ENCODE measurements around the gene LIN7B. TPM values are rescaled to one million over a fixed set of nuclear protein-coding genes. Genes with fewer than 3 reads are reported as not detected.

LIN7B gene
- total RNA-seq, 1 donor from 2014 or later: 9.8 TPM

DNA sequence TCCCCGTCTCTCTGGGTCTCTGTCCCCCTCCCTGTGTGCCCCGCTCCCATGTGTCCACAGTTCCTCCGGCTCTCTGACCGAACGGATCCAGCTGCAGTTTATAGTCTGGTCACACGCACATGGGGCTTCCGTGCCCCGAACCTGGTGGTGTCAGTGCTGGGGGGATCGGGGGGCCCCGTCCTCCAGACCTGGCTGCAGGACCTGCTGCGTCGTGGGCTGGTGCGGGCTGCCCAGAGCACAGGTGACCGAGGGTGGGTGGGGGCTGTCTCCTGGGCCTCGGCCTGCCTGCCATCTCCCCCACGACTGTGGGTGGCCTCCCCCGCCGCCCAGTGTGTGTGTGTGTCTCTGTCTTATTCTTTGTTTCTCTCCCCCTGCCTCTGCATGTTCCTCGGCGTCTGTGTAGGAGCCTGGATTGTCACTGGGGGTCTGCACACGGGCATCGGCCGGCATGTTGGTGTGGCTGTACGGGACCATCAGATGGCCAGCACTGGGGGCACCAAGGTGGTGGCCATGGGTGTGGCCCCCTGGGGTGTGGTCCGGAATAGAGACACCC lies 53.8 kb downstream of the LIN7B start:
- Mint-ChIP-seq H3K4me1 (no peaks in the 10 kb centered on the region), H3K4me3 (no peak overlapping the region), H3K27ac (no peak overlapping the region), H3K9me3 (no peaks in the 10 kb centered on the region), H3K27me3 (ENCODE audit: low read depth) (no peaks in the 10 kb centered on the region), H3K36me3 (peaks cover 14% of the 10 kb centered on the region)
- TF ChIP-seq, protein P1, sequence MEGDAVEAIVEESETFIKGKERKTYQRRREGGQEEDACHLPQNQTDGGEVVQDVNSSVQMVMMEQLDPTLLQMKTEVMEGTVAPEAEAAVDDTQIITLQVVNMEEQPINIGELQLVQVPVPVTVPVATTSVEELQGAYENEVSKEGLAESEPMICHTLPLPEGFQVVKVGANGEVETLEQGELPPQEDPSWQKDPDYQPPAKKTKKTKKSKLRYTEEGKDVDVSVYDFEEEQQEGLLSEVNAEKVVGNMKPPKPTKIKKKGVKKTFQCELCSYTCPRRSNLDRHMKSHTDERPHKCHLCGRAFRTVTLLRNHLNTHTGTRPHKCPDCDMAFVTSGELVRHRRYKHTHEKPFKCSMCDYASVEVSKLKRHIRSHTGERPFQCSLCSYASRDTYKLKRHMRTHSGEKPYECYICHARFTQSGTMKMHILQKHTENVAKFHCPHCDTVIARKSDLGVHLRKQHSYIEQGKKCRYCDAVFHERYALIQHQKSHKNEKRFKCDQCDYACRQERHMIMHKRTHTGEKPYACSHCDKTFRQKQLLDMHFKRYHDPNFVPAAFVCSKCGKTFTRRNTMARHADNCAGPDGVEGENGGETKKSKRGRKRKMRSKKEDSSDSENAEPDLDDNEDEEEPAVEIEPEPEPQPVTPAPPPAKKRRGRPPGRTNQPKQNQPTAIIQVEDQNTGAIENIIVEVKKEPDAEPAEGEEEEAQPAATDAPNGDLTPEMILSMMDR (IDR thresholded peaks at IDR 0.05; ENCODE audit: unreplicated experiment): no peak
- no peak for DNase-seq (ENCODE audit: low spot score in 2 of 2, unreplicated experiment in 2 of 2)

Other genes starting within 250 kb of the LIN7B start
- gene PLEKHA4, start 245.8 kb upstream of the LIN7B start, total RNA-seq: 25.7 to 28.6 TPM (median 26.9 TPM) in 3 replicates
- 158 to 170 TPM (median 158 TPM) in 3 replicates for gene PPP1R15A, start 241.9 kb upstream of the LIN7B start, total RNA-seq
- 0.38 to 1.4 TPM (median 0.84 TPM) in 3 replicates for gene TULP2, start 215.6 kb upstream of the LIN7B start, total RNA-seq
- 152 to 159 TPM (median 159 TPM) in 3 replicates for gene NUCB1, start 214.1 kb upstream of the LIN7B start, total RNA-seq
- gene DHDH, start 180.7 kb upstream of the LIN7B start, total RNA-seq: 2.3 to 3.5 TPM (median 3.2 TPM) in 3 replicates
- 119 to 129 TPM (median 119 TPM) in 3 replicates for gene BAX, start 159.5 kb upstream of the LIN7B start, total RNA-seq
- 1,022 to 1,078 TPM (median 1,064 TPM) in 3 replicates for gene FTL, start 149.1 kb upstream of the LIN7B start, total RNA-seq
- gene GYS1, start 121.1 kb upstream of the LIN7B start, total RNA-seq: 53.6 to 60.5 TPM (median 58.8 TPM) in 3 replicates
- 62.2 to 67.5 TPM (median 64.2 TPM) in 3 replicates for gene RUVBL2, start 120.5 kb upstream of the LIN7B start, total RNA-seq
- gene LHB, start 97.3 kb upstream of the LIN7B start, total RNA-seq: not detected in 3 replicates
- not detected in 3 replicates for gene CGB3, start 90.0 kb upstream of the LIN7B start, total RNA-seq
- gene CGB2, start 82.5 kb upstream of the LIN7B start, total RNA-seq: 0.71 to 4.7 TPM (median 1.2 TPM) in 3 replicates
- 2.2 TPM in 1 of 3 replicates, not detected in the others for gene CGB1, start 77.5 kb upstream of the LIN7B start, total RNA-seq
- 3.7 to 5.7 TPM (median 5.7 TPM) in 3 replicates for gene CGB5, start 70.5 kb upstream of the LIN7B start, total RNA-seq
- gene CGB8, start 65.3 kb upstream of the LIN7B start, total RNA-seq: 0.29 to 0.31 TPM in 2 of 3 replicates, not detected in the other
- 23.1 to 26.5 TPM (median 25.5 TPM) in 3 replicates for gene CGB7, start 56.6 kb upstream of the LIN7B start, total RNA-seq
- 48.5 to 50.8 TPM (median 49.6 TPM) in 3 replicates for gene NTF4, start 49.6 kb upstream of the LIN7B start, total RNA-seq
- gene KCNA7, start 41.7 kb upstream of the LIN7B start, total RNA-seq: 0.07 TPM in 1 of 3 replicates, not detected in the others
- gene SNRNP70, start 28.9 kb upstream of the LIN7B start, total RNA-seq: 393 to 413 TPM (median 403 TPM) in 3 replicates
- gene C19orf73, start 4.8 kb downstream of the LIN7B start, total RNA-seq: 0.94 to 1.6 TPM (median 0.97 TPM) in 3 replicates
- gene PPFIA3, start 5.2 kb downstream of the LIN7B start, total RNA-seq: 9.9 to 11.9 TPM (median 11.6 TPM) in 3 replicates
- gene HRC, start 41.0 kb downstream of the LIN7B start, total RNA-seq: 13.6 to 17.6 TPM (median 14.7 TPM) in 3 replicates
- gene TRPM4, start 43.4 kb downstream of the LIN7B start, total RNA-seq: 45.9 to 58.5 TPM (median 53.5 TPM) in 3 replicates
- gene SLC6A16, start 210.8 kb downstream of the LIN7B start, total RNA-seq: 5.6 to 6.1 TPM (median 5.8 TPM) in 3 replicates
- not detected in 3 replicates for gene CD37, start 221.0 kb downstream of the LIN7B start, total RNA-seq
- gene TEAD2, start 248.0 kb downstream of the LIN7B start, total RNA-seq: 168 to 170 TPM (median 169 TPM) in 3 replicates
- 8.6 to 9.9 TPM (median 8.7 TPM) in 3 replicates for gene DKKL1, start 249.5 kb downstream of the LIN7B start, total RNA-seq

Data from mesothelial cell of epicardium (in vitro differentiated cells).